Sigmoid colon (tissue), 3 donors: ENCODE results near the gene DPF1.

ENCODE experiments used
- POLR2A ChIP-seq, 2 donors: fragments of 450-650 bp; IDR thresholded peaks; one replicate each; pipeline ENCODE4 v1.6.1; 2016; ENCODE audit warnings: antibody characterized with exemption in 2 of 2, mild to moderate bottlenecking in 2 of 2, moderate library complexity in 2 of 2
- TF ChIP-seq, protein P1 (sequence below), 4 experiments: fragments of 450-650 bp in 3 of 4; fragments of 200-600 bp in 1 of 4; IDR thresholded peaks; one replicate each; pipeline ENCODE4 v1.5.1; 2016 to 2019; ENCODE audit warnings: antibody characterized with exemption in 4 of 4, mild to moderate bottlenecking in 3 of 4, moderate library complexity in 2 of 4

DNA sequence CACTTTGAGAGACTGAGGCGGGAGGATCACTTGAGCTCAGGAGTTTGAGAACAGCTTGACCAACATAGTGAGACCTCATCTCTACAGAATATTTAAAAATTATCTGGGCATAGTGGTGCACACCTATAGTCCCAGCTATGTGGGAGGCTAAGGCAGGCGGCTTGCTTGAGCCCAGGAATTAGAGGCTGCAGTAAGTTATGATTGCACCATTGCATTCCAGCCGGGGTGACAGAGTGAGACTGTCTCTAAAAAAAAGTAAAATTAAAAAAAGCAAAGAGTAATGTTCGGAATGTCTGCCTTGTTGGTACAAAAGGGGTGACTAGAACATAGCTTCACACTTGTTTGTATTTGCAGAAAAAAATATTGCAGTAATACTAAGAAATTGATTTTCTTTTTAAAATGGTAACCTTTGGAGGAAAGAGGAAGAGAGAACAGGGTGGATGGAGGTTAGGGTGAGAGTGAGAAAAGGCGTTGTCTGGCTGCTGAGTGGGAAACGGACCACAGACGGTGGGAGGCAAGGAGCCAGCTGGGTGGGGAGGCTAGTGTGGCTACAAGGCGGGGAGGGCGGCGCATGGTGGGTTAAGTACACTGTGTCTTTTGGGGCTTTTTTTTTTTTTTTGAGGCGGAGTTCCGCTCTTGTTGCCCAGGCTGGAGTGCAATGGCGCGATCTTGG is 21.9 kb upstream of the DPF1 start:
- no peak for TF ChIP-seq POLR2A (IDR thresholded peaks at IDR 0.05)
- TF ChIP-seq, protein P1, sequence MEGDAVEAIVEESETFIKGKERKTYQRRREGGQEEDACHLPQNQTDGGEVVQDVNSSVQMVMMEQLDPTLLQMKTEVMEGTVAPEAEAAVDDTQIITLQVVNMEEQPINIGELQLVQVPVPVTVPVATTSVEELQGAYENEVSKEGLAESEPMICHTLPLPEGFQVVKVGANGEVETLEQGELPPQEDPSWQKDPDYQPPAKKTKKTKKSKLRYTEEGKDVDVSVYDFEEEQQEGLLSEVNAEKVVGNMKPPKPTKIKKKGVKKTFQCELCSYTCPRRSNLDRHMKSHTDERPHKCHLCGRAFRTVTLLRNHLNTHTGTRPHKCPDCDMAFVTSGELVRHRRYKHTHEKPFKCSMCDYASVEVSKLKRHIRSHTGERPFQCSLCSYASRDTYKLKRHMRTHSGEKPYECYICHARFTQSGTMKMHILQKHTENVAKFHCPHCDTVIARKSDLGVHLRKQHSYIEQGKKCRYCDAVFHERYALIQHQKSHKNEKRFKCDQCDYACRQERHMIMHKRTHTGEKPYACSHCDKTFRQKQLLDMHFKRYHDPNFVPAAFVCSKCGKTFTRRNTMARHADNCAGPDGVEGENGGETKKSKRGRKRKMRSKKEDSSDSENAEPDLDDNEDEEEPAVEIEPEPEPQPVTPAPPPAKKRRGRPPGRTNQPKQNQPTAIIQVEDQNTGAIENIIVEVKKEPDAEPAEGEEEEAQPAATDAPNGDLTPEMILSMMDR (IDR thresholded peaks at IDR 0.05): no peak
